HG03354 (cell line): Measurements from ENCODE around the gene PRR15.

Experiments
- ATAC-seq: cut with Tn5 transposase; IDR thresholded peaks from one replicate; pipeline ENCODE4 v1.9.1; 2021; ENCODE audit warnings: mild to moderate bottlenecking; ENCODE audit not compliant: unreplicated experiment, poor library complexity, severe bottlenecking

The PRR15 gene

GRCh38 chr7:29606287-29606721 is 42.7 kb downstream of the PRR15 start:
- no peak for ATAC-seq

DNA sequence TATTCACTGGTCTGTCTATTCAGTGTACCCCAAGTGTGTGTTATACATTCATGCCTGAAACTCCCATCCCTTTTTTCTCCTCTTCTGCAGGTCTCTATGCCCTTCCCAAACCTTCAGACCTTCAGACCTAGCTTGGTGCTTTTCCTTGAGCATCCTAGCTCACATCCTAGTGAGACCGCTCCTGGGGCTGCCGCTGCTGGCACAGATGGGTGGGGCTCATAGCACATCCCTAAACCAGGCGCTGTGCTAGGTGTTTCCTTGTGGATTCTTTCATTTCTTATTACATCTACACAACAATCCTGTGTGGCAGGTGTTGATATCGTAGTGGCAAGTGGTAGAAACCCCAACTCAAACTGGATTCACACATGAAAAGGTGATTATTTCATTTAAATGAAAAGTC is 43.2 kb downstream of the PRR15 start:
- ATAC-seq: no peak

DNA sequence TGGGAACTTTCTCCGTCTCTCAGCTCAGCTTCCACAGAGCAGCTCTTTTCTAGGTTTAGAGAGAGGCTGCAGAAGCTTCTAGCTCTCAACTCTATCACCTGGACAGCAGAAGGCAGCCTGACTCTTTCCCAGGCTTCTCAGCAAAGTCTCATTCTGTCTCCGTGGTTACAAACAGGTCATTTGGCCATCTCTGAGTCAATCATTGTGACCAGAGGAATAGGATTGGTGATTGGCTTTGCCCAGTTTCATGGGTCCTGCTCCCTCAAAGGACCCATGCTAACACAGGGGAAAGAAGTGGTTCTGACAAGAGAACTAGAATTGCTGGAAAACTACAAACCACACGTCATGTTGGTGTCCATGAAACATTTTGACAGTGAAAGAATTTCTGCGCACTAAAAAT is 43.6 kb downstream of the PRR15 start:
- ATAC-seq: no peak

GRCh38 chr7:29607889-29608288 is 44.3 kb downstream of the PRR15 start:
- no peak for ATAC-seq

- no peak for ATAC-seq
Measured at GRCh38 chr7:29609162-29610037, 45.8 kb downstream of the PRR15 start.

DNA sequence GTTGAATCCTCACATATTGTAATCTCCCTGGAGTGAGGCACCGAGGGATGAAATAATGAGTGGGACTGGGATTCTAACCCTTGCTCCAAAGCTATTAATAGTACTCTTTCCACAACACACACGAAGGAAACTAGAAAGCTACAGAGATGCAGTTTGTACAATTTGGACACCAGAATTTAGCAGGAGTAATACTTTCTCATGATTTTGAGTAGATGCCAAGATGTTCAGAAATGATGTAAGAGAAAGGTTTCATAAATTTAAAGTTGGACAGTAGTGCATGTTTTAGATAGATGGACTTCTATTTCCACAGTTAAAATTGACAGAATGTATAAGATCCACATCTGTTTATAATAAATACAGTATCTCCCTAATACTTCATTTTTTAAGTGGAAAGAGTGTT is 46.5 kb downstream of the PRR15 start:
- no peak for ATAC-seq

- no peak for ATAC-seq
Measured at GRCh38 chr7:29611941-29612544, 48.4 kb downstream of the PRR15 start.

DNA sequence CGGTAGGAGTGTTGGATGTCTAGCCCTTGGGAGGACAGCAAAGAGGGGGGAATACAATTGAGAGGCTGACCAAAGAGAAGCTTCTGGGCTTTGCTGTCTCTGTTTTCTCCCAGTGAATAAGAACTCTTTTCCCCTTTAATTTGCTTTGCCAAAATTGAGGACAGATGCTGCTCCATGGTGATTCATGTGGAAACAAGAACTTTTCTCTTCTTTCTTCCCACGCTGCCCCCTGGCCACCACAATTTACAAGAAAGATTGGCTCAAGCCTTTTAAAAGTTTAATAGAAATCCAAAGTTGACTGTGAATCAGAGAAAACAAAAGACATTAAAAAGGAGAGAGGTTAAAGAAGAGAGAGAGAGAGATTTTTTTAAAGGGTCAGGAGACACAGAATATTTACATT is 49.0 kb downstream of the PRR15 start:
- no peak for ATAC-seq

GRCh38 chr7:29613100-29613499 is 49.5 kb downstream of the PRR15 start:
- no peak for ATAC-seq

GRCh38 chr7:29614229-29614628 is 50.6 kb downstream of the PRR15 start:
- ATAC-seq: no peak
